Measurements from ENCODE around the gene TRIM24.

The TRIM24 gene

DNA sequence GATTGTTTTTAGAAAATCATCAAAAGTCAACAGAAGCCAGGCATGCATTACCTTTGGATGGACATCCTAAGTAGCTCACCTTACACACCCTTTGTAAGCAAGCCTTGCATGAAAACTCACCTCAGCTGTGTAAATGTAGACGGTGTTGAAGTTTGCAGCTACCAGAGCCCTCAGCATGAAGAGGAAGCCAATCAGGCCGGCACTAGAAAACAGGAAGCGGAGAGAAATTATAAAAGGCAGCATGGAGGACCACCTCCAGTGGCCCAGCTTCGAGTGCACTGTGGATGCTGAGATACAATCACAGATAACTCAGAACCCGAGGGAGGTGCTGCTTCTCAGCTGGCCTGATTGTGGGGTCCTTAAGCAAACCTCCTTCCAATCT, 165.8 kb downstream of the TRIM24 start:
- DNase-seq (ENCODE audit: low spot score): no peak

DNA sequence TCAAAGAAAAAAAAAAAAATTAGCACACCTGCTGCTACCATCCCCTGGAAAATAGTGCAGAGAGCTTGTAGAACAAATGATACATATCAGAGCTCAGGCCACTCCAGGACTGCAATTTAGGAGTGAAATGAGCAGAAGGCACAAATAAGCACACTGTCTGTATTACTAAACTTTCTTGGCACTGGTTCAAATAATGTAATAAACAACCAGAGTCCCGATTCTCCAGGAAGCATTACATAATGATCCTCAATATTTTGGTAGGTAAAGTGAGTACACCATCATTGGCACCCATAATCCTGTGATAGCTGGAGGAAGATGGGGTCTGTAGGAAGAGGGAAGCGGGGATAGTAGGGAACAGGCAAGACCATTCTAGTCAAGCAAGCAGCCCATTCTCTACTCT, 166.8 kb downstream of the TRIM24 start:
- no peak for DNase-seq (ENCODE audit: low spot score)

DNA sequence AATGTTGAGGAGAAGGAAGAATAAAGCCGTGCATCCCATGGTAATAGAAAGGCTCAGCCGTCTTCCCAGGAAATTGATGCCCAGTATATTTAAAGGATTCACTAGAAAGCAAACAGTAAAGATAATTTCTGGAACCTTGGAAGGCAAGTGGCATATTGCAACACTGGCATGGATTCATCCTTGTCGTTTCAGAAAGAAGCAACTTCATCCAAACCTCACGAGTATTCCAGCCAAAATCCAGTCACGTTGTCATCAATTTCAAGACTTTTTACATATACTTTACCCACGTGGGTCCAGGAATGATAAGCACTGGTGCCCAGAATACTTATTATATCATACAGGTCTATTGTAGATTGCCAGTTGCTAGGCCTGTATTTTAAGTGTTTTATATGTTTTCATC, 167.3 kb downstream of the TRIM24 start:
- no peak for DNase-seq (ENCODE audit: low spot score)

DNA sequence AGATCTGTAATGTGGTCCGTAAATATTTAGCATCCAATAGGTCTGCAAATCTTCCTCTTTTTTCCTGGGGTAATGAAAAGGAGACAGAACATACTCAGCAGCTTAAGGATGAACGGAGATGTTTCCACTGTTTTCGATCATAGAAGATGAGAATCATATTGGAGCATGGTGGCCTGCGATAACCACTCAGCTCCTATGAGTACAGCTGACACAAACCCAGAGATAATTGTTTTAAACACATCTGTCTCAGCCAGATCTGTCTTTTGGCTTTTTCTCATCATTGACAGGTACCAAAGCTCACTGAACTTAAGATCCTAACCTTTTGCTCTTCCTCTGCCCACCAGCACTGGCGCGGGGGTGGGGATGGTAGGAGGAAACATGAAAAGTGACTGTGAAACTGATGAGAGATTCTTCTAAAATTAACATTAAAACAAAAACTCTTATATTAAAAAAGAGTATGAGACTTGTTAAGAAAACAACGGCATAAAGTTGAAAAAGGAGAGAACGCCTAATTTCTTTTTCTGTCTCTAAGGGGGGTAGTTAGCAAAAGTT, 170.1 kb downstream of the TRIM24 start:
- no peak for DNase-seq (ENCODE audit: low spot score)

DNA sequence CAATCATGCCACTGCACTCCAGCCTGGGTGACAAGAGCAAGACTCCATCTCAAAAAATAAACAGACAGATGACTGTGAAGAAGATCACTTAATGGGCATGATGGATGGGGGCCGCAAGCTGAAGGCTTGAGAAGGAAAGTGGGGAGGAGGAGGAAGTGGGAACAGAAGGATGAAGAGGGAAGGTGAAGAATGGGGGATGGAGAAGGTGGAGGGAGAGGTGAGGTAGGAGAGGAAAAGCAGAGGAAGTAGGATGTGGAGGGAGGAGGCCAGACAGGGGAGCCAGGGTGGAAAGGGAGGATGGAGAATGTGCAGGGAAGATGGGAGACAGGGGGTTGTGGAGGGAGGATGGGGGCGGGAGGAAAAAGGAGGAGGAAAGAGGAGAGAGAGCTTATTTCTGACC, 172.3 kb downstream of the TRIM24 start:
- no peak for DNase-seq (ENCODE audit: low spot score)

DNA sequence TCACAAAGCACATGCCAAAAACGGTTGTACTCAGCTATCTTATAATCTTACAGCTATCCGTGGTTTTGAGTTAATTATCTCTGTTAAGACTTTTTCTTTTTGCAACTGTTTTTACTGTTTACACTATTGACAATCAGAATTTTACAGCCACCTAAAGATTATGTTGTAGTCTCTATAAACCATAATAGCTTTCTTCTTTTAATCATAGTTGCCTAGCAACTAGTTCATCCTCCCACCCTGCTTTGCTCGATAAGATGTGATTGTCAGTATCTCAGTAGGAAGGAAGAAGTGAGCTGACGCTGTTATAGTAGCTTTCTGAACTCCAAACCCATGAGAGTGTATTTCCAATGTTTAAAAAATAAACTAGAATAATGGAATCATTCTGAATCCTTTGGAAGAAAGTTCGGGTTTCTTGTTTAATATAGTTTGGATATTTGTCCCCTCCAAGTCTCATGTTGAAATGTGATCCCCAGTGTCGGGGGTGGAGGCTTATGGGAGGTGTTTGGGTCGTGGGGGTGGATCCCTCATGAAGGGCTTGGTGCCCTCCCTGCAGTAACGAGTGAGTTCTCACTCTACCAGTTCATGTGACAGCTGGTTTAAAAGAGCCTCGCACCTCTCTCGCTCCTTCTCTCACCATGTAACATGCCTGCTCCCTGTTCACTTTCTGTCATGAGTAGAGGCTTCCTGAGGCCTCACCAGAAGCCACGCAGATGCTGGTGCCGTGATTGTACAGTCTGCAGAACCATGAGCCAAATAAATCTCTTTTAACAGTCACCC, 173.0 kb downstream of the TRIM24 start:
- no peak for DNase-seq (ENCODE audit: low spot score)
